GM19463 (cell line): ENCODE results near the gene ELMO3.

Experiments
- ATAC-seq: cut with Tn5 transposase; IDR thresholded peaks from one replicate; pipeline ENCODE4 v1.9.1; 2021; ENCODE audit warnings: mild to moderate bottlenecking, moderate library complexity; ENCODE audit not compliant: unreplicated experiment

Gene ELMO3

GRCh38 chr16:67215706-67216105, 16.8 kb downstream of the ELMO3 start:
- ATAC-seq: no peak

- ATAC-seq: no peak
Observed at GRCh38 chr16:67216612-67217490, 17.9 kb downstream of the ELMO3 start.

DNA sequence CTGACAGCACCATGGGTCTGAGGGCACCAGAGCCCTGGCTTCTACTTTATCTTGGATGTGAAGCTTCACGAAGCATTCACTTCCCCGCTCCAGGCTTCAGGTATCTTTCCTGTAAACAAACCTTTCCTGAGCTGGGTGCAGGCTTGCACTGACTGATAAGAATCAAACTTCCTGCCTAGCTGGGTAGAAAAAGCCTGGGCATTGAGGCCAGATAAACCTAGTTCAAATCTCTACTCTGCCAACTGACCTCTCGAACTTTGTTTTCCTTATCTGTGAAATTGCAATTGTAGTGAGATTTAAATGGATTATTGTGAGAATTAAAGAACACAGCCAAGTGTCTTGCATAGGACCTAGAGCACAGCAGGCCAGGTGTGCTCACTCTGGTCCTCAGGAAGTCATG, 25.1 kb downstream of the ELMO3 start:
- ATAC-seq: no peak

DNA sequence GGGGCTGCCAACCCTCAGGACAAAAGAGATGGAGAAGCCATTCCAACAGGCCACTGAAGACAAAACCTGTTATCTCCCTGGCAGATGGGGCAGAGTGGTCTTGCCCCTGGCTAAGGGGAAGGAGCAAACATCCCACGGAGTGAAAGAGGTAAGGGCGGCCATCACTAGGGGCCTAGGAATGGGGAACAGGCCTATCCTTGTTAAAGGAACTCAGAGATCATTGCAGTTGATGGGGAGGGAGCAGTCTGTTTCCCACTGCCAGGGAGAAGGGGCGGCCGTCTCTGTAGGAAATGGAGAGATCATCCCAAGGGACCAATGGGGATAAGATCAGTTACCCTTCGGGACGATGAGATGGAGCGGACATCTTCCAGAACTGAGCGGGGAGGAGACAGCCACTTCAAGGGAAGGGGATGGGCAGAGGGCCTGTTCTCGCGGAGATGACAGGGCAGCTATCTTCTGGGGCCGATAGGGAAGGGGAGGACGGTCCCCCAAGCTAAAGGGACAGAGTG, 27.4 kb downstream of the ELMO3 start:
- ATAC-seq: no peak

- ATAC-seq: peak; percentile 98
Observed at GRCh38 chr16:67226804-67227566, 28.1 kb downstream of the ELMO3 start, which contains the start of gene TMEM208. TSS of gene TMEM208 (plus strand) at chr16:67227130. CDS start at chr16:67227219, 89 bp downstream.

DNA sequence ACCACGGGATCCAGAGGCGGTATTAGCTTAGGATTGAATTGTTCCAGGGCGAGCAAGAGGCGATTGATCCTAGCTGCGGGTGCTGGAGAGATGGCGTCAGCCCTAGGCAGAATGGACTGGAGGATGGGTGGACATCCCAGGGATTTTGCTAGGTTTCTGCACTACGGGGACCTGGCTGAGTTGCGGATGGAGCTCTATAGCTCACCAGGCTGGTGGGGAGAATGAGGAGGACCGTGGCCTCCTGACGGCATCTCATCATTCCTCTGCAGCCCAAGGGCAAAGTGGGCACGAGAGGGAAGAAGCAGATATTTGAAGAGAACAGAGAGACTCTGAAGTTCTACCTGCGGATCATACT, 28.6 kb downstream of the ELMO3 start:
- no peak for ATAC-seq

GRCh38 chr16:67228034-67228785, 29.3 kb downstream of the ELMO3 start:
- no peak for ATAC-seq

DNA sequence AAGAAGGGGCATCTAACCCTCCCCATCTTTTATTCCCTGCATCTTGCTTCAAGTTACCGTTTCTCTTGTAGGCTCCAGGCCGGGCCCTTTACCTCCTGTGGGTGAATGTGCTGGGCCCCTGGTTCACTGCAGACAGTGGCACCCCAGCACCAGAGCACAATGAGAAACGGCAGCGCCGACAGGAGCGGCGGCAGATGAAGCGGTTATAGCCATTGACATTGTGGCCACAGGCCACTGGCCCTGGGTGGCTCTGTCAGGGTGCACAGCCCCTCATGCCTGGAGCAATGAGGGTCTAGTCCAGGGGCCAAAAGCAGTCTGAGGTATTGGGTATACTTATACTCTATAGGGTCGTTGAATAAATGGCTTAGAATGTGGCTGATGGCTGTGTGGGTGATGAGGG, 30.0 kb downstream of the ELMO3 start:
- ATAC-seq: no peak

DNA sequence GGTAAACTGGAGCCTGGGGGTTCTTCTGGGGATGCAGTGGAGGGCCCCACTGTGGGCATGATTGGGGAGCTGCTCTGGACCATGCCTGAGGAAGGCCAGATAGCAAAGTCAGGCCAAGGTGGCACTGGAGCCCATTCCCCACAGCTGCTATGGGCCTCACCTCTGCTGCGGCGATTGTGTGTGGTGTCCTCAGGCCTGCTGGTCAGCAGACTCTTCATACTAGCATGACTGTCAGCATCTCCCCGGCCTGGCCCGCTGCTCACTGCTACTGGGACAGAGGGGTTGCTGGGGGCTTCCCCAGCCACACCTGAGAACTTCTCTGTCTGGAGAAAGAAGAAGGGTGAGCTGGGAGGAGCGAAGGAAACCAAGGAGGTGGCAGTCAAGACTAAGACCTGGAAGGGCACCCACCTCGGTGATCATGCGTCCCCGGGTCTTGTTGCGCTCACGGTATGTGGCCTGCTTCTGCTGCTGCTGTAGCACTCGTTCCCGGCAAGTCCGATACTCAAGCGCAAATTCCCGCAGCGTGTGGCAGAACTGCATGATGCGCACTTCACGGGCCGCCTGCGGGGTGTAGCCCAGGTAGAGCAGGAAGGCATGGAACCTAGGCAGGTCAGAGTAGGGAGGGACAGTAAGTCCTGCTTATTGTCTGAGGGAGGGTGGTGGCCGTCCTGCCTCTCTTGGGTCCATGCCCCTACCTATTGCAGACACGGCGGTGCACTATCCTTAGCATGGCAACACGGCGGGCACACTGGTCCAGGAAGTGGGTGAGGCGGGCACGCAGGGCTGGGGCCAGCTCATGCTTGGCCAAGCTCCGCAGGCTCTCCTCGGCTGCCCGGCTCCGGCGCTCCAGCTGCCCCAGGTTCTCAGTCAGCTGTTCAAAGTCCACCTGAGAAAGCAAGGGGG, 31.2 kb downstream of the ELMO3 start:
- no peak for ATAC-seq

DNA sequence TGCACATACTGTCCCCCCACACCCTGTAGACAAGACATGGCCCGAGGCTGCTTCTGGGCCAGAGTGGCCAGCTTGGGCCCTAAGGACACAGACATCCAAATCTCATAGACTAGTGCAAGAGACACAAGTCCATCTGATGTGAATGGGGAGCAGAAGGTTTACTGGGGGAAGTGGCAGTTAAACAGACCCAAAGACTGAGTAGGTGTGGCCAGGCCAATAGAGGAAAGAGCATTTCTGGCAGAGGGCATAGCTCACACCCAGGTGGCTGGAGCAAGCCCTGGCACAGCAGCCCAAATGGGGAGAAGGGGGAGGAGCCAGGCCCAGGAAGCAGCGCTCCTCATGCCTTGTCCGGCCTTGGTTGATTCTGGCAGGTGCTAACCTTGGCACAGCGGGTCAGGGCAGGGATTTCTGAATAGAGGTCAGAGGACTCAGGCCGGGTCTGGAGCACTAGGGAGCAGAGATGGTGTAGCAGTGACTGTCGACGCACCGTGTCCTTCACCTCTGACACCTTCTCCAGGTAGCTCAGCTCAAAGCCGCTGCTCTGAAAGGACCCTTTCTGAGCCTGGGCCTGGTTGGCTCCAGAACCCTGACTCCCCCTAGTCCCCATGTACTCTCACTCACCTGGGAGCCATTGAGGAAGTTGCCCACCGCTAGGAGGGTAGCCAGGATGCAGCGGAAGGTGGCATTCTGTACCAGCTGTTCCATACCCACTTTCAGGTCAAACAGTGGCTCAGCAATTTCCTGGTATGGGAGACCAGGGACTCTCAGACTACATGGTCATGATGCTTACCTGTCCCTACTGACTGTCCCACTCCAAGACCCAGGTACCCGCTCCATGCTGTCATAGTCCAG, 32.1 kb downstream of the ELMO3 start:
- no peak for ATAC-seq

- ATAC-seq: no peak
Observed at GRCh38 chr16:67233596-67233995, 34.7 kb downstream of the ELMO3 start.

DNA sequence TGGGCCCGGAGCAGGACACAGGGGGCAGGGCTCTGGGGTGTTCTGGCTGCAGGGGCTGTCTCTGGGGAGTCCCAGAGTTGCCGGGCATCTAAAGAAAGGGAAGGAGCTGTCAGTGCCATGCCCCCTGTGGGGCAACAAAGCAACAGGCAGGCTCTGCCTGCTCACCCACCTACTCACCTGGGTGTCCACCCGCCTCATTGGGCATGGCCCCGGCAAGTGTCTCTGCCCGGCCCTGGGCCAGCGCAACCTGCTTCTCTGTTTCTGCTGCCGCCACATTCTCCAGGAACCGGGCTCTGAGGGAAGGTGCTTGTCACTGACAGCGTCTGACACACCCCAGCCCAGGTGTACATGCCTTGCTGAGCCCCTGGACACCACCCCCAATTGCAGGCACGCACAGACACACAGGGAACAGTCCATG, 35.3 kb downstream of the ELMO3 start:
- no peak for ATAC-seq

DNA sequence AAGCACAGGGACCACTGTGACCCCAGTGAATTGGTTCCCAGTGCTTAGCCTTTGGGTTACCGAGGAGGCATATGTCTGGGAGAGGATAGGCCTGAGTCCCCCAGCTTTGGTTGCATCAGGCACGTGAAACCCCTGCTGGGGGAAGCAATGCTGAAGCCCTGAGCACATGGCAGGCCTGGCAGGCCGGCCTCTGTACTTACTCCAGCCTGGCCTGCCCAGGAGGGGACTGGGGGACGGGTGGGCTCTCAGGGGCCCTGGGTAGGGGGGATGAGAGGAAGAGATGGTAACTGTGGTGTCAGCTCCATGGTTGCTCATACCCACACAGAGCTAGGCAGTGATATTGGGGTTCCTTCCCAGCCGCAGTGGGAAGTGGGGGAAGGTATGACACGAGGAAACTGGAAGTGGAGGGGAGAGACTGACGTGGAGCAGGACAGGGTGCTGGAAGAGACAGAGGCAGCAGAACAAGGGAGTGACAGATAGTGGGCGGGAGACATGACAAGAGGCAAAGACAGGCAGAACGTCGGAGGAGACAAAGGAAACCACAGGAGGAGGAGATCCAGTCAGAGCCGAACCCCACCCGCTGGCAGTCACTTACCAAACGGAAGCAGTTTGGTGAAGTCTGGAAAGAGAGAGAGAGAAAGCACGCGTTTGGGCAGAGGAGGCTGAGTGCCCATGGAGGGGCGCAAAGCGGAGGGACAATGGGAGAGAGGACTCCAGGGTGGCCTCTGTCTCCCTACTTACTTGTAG, 37.1 kb downstream of the ELMO3 start:
- no peak for ATAC-seq

DNA sequence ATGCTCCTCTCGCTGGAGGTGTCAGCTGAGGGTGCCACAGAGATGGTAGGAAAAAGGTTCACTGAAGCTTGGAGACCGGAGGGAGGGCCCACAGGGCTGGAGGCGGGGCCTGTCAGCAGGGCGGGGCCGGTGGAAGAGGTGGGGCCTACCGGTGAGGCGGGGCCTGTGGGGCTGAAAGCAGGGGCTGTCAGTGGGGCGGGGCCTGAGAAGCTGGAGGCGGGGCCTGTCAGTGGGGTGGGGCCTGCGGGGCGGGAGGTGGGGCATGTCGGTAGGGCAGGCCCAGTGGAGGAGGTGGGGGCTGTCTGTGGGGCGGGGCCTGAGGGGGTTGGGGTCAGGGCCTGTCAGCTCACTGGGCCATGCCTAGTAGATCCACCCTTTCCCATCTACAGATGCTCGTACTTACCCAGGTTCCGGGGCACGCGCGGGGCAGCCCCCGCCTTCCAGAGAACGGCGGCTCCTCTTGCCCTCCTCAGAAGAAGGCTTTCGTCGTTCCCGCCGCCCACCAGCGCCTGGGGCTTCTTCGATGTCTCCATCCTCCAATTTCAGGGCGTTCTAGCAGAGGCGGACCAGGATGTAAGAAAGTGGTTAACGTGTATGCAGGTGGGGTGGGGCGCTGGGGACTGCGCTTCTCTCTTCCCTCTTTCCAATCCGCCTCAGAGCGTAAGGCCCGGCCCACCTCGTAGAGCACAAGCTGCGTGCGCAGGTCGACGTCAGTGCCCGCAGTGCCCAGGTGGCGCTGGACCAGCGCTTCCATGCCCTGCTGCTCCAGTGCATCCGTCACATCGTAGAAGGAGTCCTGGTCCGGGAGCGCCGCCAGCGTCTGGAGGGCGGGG, 37.8 kb downstream of the ELMO3 start:
- ATAC-seq: no peak

GRCh38 chr16:67237396-67238277, 38.7 kb downstream of the ELMO3 start:
- no peak for ATAC-seq

GRCh38 chr16:67238278-67238575, 39.3 kb downstream of the ELMO3 start:
- ATAC-seq: no peak
